GM18868 (cell line): ENCODE results near the gene WDR6.
A peak's percentile ranks its signal among the peaks of the same experiment; 100 is the strongest.

ENCODE experiments used
- ATAC-seq: cut with Tn5 transposase; IDR thresholded peaks from one replicate; pipeline ENCODE4 v1.9.1; 2021; ENCODE audit warnings: mild to moderate bottlenecking, moderate library complexity; ENCODE audit not compliant: unreplicated experiment

WDR6 gene

DNA sequence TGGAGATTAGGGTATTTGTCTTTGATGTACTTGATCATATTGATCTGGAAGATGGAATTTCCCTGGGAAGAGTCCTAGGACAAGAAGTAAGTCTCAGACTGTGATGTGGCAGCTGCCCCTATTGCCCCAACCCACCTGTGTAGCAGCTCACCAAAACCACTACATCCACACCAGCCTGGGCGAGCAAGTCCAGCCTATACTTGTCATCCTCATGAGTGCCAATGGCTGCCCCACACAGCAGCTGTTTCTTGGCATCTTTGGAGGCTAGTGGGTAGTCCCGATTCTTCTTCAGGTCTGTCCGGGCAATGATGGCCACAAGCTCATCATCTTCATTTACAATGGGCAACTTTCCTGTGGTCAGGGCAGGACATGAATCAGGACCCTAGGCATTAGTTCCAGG lies 19.3 kb downstream of the WDR6 start:
- ATAC-seq = no peak

DNA sequence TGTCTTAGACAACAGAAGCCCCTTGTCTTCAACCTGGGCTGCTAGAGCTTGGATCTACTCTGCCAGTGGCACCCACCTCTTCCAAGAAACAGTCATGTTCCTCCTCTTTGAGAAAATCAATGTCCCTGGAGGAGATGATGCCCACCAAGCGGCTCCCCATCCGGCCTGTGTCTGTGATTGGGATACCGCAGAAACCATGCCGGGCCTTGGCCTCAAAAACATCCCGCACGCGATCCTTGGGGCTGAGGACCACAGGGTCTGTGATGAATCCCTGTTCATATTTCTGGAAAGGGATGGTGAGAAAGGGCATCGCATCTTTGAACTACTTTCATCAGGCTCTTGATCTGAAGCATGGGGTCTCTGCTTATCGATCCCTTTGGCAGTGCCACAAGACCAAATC lies 20.4 kb downstream of the WDR6 start:
- ATAC-seq = no peak

DNA sequence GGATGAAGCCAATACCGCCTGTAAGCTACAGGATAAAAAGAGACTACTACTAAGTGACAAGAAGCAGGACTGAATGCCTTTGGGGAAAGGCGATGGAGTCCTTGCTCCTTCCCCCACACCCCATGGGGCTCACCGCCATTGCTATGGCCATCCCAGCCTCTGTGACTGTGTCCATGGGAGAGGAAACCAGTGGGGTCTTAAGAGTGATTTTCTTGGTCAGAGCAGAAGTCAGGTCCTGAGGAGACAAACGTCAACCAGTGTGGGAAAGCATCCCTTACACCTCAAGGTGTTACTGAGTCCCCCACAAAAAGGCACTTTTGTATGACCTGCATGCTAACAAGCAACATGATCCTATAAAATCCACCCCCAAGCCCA lies 21.1 kb downstream of the WDR6 start:
- no peak for ATAC-seq

GRCh38 chr3:49028673-49029562 lies 21.7 kb downstream of the WDR6 start, which contains the start of gene IMPDH2:
Gene IMPDH2 (minus strand): TSS chr3:49029398. CDS start chr3:49029350, 48 bp downstream.
- peak; percentile 78 for ATAC-seq

- ATAC-seq = no peak
These were observed 22.3 kb downstream of the WDR6 start for GRCh38 chr3:49029563-49029884.

DNA sequence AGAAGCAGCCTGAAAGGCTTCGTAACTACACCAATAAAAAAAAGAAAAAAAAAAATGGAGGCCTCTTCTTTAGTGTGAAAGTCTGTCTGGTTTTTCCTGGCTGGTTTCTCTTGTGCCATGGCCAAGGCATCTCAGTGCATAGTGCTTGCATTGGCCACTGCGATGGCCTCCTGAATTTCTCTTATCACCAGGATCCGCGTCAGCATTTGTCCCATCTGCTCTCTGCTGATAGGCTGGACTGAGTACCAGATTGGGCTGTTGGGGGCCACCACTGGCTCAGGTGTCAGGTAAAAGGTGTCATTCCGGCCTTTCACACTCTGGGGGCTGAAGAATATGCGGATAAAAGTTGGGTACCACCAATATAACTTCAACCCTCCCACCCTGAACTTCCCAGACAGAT lies 23.1 kb downstream of the WDR6 start:
- ATAC-seq = no peak

DNA sequence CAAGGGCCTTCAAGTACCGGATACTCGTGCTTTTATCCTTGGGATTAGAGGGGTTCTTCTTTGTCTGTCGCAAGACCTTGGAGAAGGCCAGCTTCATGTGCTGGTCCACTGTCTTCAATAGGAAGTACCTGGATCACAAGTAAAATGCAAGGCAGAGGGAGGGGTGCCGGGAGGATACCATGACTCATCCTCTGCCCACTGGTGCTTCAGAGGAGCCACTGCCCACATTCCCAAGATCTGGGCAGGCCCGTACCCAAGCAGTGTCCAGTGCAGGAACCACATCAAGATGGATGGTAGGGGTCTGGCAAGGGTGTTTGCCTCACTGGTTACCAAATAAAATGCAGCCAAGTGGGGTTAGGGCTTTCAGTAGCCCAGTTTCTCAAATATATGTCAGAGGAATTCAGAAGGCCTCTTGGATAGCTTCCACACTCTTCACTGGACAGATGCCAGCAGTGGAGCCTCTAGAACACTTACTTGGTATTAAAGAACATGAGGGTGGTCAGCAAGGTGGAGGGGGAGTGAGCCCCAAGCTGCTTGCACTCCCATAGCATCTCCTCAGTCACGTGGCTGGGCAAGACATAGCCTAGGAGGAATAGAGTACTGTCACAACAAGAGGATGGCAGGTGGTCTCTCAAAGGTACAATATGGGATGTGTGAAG lies 25.6 kb downstream of the WDR6 start:
- ATAC-seq = no peak

GRCh38 chr3:49034650-49035049 lies 27.5 kb downstream of the WDR6 start:
- no peak for ATAC-seq

DNA sequence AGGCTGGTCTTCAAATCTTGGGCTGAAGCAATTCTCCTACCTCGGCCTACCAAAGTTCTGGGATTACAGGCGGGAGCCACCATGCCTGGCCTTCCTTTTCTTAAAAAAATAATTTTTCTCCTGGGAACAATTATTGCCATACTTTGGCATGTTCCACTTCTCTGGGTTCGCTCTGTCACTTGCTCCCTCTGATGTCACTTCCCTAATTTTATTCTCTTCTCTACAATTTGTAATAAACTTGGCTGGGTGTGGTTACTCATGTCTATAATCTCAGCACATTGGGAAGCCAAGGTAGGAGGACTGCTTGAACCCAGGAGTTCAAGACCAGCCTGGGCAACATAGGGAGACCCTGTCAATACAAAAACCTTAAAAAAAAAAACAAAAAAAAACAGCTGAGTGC lies 28.1 kb downstream of the WDR6 start:
- ATAC-seq = no peak

DNA sequence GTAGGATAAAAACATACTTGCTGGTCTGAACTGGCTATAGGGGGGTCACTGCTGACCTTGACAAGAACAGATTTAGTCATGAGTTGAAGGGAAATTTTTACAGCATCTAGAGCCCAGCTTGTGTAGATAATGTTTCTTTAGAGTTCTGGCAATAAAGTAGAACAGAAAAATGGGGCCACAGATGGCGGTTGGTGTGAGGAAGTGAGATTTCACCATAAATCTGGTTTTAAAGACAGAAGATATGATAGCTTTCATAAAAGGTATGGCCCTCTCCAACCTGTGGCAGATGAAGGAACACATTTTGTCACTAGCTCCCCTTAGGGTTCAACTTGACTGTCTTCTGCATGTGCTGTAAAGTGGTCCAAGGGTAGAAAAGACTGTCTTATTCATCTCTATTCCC lies 46.4 kb downstream of the WDR6 start:
- no peak for ATAC-seq

GRCh38 chr3:49054344-49054862 lies 47.2 kb downstream of the WDR6 start:
- ATAC-seq = no peak

DNA sequence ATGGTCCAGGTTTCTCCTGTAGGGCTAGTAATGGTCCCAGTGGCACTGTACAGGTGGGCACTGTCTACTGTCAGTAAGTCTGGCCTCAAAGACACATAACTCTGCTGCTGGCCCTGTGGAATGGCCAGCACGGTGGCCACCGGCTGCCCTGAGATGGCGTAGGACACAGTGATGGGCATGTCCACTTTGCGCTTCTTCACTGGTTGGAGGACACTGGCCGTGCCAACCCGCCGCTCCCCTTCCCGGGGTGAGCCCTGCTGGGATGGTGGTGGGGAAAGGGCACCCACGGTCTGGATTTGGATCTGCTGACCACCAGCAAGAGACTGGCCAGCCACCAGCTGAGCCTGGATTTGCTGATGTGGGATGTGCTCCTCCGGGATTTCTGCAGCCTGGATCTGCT lies 50.1 kb downstream of the WDR6 start:
- ATAC-seq = no peak

DNA sequence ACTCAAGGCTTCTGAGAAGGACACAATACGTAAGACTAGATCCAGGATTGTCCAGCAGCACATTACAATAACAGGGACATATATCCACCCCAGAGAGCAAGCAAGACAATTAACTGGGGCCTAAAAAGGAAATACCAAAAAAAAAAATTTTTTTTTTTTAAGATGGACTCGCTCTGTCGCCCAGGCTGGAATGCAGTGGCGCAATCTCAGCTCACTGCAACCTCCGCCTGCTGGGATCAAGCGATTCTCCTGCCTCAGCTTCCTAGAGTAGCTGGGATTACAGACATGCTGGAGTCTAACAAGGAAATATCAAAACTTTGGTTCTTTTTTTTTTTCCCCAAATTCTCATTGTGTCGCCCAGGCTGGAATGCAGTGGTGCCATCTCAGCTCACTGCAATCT lies 50.8 kb downstream of the WDR6 start:
- no peak for ATAC-seq
